ENCODE data around the gene GNG13.
"Not testable (repeated sequence)": the region's sequence is repeated elsewhere in the genome, so short reads cannot be mapped to it uniquely, and the experiment has no call there.

GNG13 gene, protein sequence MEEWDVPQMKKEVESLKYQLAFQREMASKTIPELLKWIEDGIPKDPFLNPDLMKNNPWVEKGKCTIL

DNA sequence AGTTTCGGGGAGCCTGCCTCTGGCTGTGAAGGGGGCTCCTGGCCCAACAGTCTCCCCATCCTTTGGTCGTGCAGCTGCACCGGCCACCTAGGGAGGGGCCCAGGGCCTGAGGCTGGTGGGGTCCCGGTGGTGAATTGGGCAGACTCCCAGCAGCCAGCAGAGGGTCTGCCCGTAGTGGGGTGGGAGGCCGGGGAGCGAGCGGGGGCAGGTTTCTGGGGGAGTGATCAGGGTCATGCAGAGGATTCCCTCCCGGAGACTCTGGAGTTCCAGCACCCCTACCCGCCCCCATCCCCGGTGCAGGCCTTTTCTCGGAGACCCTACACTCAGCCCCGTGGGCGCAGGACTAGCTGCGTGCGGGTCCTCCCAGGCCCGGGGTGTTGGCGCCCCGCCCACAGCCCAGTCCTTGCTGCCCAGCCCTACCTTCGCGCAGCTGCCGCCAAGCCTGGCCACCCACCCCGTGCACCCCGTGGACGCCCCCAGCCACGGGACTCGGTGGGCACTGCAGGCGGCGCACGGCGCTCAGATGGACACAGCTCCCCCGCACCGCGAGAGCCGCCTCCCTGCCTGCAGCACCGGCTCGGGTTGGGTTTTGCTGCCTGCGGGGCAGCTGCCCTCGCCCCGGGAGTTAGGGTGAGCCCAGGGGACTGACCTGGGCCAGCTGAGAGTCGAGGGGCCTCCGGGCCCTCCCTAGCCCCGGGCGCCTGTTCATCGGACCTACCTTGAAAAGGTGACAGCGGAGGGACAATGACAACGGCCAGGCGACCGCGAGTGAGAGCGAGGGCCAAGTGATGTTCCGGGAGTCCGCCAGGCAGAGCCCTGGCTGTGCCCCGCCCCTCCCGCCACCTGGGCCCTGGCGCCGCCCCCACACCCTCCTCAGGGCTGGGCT lies at the start of gene GNG13:
Gene GNG13, minus strand, starts transcription at position 787 of the 886 bp plus-strand sequence. CDS start 1,657 bp downstream, outside the sequence.
- peak; percentile 48 for DNase-seq

DNA sequence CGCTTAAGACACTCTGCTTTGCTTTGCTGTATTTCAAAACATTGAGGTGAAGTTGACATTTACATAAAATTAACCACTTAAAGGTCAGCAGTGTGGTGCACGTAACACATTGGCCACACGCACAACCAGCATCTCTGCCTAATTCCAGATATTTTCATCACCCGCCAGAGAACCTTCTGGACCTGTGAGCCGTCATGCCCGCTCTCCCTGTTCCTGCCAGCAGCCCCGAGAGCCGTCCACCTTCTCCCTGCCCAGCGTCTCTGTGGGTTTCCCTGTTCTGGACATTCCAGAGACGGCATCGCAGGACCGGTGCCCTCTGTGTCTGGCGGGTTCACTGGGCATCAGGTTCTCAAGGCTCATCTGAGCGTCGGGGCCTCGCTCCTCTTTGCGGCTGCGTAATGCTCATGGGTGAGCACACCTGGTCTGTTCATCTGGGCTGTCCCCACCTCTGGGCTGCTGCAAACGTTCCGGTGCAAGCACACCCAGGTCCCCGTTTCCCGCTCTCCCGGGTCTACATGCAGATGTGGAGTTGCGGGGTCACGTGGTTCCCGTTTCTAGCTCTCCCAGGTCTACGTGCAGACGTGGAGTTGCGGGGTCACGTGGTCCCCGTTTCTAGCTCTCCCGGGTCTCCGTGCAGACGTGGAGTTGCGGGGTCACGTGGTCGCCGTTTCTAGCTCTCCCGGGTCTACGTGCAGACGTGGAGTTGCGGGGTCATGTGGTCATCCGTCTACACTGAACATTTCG lies 48.1 kb upstream of the GNG13 start:
- DNase-seq: no peak

DNA sequence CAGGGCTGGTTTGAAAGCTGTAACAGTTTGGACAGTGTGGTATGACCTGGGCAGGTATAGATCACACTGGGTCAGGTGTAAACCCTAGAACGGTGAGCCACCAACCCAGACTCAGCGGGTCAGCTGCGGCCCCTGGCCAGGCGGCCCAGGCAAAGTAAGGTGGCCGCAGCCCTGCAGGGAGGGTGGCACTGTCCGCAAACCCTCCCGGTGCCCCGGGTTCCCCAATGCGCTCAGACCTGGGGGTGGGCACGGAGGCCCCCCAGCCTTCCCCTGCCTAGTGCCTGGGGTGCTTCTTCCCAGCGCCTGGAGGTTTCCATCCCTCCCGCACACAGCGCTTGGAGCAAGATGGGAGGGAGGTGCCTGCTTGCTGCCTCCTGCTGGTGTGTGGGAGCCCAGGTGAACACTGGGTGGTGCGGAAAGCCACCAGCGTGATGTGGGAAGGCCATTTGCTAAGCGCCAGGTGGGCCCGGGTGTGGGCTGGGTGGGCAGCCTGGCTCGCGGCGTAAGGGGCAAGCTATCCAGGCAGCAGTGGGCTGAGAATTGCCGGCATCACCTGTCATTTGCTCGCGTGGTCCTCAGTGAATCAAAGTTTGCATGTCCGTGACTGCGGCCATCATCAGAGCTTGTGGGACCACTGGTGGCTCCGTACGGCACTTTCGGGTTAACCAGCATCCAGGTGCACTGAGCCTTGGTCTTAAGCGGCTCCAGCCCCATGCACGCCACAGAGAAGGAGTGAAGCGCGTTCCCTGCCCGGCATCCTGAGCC lies 47.3 kb upstream of the GNG13 start:
- DNase-seq: no peak

DNA sequence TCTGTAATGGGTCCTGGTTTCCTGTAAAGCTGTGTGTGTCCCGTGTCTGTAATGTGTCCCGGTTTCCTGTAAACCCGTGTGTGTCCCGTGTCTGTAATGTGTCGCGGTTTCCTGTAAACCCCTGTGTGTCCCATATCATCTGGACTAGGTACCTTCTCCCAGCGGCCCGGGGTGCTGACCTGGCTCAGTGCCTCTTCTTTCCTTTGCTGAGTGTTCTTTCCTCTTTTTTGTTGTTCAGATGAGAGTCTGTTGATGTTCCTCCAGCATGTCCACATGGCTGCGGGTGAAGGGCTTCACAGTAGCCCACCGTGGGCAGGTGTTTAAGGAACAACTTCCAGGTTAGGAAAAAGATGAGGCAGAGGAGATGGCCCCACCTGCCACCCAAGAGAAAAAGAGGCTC lies 46.6 kb upstream of the GNG13 start:
- DNase-seq: no peak

DNA sequence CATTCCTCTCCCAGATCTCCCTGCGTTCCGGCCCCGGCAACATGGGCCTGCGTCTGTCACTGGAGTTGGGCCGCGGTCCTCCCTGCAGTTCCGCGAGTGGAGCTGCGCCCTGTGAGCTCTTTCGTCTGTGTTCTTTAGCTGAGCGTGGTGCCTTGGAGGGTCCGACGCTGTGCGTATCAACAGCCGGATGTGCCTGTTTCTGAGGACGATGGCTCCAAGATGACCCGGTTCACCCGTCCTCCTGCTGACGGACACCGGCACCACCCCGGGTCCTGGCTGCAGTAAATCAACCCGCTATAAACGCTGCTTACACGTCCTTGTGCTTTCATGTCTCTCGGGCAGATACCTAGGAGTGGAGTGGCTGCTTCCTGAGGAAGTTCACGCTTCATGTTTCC lies 44.8 kb upstream of the GNG13 start:
- no peak for DNase-seq

DNA sequence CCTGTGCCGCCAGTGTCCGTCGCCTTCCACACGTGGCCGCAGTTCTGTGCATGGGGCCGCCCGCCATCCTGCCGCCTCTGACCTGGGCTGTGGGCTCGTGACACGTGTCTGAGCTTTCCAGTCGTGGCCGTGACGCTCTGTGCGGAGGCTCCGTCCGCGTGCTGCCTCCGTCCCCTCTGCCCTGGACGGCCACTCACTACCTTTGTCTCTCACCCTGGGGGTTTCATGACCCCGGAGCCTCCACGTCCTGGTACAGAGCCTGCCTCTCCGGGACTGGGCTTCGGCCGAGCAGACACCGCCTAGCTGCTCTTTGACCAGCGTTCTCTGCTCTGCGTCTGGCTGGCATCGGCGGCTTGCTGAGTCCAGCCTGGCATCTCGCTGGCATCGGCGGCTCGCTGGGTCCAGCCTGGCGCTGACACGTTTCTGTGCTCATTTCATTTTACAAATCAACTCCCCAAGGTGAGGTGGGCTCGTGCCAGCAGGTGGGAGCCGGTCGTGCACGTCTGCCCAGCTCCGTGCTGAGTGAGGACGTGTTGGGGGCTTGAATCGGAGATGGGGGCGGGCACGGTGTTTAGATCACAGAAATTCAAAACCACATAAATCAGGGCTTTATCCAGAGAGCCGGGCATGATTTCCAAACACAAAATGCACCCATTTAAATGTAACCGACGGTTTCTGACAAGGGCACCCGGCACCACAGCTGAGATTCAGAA lies 44.3 kb upstream of the GNG13 start:
- no peak for DNase-seq

DNA sequence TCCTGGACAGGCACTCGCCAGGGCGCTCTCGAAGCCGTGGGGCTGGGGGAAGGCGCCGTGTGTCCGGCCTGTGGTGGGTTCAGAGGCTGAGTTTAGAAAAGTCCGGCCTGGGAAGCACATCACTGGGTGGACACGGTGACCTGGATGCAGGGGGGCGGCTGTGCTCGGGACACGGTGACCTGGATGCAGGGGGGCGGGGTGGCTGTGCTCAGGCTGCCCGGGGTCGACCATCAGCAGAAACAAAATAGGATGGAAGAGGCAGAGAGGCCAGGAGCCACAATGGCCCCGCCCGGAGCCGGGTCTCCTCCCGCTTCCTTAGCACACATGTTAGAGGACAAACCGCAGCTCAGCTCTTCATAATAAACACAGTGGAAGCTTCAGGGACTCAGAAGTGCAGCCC lies 43.2 kb upstream of the GNG13 start:
- DNase-seq: no peak

DNA sequence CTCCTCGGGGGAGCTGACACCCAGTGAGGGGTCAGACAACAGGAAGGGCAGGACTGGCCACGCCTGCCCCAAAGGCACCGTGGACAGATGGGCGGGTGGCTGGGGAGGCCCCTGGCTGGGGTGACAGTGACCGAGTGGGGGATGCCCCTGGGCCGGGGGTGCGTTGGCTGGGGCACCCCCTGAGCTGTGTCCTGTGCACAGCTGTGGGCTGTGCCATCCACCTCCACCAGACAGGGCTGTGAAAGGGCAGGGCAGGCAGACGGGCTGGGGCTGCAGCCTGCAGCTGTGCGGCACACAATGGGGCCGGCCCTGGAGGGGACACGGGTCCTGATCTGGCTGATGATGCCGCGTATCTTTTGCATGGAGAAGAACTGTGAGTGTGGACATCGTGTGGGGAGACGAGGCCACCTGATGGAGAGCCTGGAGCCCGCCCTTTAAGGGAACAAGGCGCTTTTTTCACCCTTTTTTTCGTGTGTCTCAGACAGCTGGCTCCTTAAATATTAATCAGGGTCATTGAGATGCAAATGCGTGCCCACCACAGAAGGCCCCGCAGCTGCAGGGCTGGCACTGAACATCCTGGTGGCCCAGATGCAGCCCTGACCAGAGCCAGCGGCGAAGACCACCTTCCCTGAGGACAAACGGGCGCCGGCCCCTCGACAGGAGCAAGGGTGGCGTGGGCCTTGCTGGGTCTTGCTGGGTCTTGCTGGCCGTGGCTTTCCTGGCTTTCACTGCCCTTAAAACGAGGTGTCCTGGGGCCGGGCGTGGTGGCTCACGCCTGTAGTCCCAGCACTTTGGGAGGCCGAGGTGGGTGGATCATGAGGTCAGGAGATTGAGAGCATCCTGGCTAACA lies 42.4 kb upstream of the GNG13 start:
- no peak for DNase-seq

DNA sequence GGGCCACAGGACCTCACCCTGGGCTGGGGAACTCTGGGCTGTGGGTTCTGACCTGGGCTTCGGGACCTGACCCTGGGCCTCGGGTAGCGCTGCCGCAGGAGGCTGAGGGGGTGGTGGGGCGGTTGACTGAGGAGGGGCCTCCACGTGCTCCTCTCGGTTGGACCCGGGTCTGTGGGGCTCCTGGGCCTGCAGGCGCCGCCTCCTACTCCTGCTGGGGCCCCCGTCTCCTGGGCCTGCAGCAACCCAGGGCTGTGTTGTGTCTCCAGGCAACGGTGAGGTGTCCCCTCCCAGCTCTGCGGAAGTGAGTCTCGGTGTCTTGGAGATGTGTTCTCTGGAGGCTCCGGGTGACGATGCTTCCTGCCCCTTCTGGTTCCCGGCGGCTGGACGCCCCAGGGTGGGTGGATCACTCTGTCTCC lies 41.5 kb upstream of the GNG13 start:
- DNase-seq: peak; percentile 34

DNA sequence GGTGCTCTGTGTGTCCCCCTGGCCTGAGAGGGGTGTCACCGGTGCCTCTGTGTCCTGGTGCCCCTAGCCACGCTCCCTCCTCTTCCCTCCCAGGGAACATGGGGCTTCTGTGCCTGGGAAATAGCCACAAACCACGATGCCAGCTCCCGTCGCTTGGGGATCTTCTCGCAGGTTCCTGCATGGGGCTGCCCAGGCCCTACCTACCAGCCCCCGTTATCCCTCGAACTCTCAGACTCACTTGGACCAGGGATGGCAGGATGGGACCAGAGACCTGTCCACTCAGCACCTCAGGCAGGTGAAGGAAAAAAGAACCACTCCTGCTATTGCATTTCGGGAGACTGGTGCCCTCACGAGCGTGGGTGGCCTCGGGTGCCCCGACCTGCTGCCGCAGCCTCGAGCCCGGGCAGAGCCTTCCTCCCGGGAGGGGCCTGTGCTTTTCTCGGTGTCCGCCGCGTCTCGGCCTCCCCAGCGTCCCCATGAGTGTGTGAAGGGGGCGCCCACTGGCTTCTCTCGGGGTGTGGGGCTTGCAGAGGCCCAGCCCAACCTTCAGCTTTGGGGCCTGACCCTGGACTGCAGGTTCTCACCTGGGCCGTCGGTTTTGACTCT lies 41.0 kb upstream of the GNG13 start:
- DNase-seq: no peak

DNA sequence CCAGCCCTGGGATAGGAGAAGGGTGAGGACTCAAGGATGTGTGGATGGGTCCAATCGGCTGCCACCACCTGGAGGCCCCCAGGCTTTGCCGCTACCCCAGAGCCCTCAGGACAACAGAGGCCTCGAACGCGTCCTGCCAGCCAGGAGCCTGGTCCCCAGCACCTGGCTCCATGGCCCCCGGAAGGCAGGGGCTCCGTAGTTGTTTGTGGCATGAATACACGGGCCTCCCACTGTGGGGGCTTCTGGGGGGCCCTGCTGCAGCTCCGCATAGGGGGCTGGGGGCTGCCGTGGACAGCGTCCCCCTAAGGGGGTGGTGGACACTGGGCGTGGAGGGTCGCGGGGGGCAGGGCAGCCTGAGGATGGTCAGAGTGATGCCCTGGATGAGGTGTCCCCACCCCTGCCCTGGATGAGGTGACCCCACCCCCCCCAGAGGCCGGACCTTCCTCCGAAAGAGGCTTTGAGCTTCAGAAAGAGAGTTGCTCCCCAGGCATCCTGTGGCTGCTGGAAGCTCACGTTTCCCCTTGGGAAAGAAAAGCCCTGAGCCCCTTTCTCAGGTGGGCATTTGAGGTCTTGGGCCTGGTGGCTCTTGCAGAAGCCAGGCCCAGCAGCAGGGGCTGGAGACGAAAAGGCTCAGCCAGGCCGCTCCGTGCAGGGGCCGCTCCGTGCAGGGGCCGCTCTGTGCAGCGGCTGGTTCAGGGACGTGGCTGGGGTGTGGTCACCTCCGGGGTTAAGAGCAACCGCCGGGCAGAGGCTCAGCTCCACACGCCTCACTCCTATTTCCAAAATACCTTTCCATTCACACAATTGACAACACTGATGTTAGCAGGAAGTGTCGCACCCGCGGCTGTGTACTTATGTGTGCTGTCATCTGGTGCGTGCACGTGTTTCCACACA lies 40.3 kb upstream of the GNG13 start:
- DNase-seq: no peak

DNA sequence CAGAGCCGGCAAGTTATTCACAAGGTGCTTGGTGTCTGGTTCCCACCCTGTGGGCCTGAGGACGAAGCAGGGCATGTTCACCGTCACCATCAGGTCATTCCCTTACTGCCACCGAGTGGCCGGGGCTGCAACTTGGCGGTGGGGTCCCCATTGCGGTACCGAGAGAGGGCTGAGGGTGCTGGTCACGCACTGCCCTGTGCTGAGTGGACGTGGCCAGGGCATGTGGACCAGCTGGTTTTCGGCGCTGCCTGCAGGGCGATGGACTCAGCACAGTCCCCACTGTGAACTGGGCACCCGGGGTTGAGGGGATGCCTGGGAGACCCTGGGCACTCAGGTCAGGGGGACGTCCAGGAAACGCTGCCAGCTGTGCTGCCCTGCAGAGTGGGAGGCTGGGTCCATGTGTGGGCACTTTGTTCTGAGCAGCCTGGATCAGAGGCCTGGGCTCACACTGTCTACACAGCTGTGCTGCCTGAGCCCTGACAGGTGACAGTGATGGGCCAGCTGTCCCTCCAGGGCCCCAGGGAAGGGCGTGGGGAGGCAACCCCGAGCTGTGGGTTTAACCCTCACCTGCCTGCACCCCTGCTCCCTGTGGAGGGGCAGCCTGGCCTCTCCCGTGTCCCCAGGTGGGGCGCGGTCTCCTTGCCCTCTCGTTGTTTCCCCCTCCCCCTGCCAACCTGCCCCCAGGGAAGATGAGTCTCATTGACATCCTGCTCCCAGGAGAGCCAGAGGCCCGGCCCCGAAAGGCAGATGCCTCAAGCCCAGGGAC lies 39.3 kb upstream of the GNG13 start:
- no peak for DNase-seq

DNA sequence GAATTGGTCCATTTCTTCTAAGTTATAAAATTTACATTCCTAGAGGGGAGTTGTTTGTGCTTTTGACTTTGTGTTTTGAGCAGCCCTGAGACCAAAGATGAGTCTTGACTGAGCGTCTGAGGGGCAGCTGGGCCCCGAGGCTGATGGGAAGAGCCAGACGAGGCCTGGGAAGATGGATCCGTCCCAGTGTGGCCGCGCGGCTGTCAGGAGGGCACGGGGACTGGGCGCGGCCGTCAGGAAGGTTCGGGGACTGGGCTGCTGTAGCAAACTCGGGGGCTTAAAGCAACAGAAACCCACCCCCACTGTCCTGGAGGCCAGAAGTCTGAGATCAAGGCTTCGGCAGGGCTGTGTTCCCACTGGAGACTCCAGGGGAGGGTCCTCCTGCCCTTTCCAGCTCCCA lies 38.2 kb upstream of the GNG13 start:
- DNase-seq: no peak

DNA sequence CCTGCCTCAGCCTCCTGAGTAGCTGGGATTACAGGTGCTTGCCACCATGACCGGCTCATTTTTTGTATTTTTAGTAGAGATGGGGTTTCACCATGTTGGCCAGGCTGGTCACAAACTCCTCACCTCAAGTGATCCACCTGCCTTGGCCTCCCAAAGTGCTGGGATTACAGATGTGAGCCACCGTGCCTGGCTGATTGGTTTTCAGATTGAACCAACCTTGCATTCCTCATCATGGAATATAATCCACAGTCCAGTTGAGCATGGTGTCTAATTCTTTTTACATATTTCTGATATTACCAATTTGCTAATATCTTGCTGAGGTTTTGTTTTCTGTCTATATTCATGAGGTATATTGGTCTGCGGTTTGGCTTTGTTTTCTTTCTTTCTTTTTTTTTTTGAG lies 36.3 kb upstream of the GNG13 start:
- not testable (repeated sequence) for DNase-seq

DNA sequence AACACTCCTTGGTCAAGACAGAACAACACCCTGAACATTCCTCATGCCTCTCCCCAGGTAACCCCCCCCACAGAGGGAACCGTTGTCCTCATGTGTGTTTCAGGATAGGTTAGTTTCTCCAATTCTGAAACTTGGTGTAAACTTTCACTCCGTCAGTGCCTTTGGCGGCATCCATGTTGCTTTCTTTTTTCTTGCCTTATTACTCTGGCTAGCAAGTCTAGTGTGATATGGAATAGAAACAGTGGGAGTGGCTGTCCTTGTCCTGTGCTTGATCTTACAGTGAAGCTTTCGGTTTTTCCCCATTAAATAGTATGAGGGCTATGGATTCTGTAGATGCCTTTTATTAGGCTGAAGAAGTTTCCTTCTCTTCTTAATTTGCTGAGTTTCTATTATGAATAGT lies 35.7 kb upstream of the GNG13 start:
- no peak for DNase-seq

DNA sequence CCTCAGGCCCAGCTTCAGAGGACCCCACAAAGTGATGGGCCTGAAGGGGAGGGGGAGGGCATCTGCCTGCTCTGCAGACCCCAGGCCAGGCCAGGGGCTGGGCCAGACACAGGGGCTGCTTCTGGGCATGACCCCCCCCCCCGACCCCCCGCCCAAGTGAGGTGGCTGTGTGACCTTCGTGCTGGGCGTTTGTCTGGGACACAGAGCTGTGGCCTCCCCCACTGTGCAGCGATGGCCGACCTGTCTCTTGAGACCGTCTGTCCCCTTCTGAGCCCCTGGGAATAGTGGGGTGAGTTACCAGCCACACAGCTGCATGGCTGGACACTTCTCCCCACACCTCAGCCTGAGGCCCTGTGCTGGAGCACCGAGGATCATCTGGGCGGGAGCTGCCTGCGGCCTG lies 34.8 kb upstream of the GNG13 start:
- no peak for DNase-seq

DNA sequence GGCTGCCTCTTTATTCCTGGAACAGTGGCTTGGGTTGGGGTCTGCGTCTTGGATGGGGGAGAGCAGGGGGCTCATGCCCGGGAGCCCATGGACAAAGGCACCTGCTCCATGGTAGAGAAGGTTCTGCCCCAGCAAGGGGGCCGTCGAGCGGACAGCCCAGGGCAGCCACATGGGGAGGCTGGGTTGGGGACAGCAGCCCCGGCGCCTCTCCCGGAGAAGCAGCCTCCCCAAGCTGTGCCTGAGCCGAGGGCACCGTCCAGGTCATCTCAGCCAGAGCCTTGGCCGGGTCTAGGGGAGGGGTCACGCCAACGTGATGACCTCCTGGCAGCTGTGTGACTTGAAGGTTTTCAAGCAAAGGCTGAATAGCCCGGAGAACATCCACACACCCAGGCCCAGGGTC lies 32.9 kb upstream of the GNG13 start:
- no peak for DNase-seq

DNA sequence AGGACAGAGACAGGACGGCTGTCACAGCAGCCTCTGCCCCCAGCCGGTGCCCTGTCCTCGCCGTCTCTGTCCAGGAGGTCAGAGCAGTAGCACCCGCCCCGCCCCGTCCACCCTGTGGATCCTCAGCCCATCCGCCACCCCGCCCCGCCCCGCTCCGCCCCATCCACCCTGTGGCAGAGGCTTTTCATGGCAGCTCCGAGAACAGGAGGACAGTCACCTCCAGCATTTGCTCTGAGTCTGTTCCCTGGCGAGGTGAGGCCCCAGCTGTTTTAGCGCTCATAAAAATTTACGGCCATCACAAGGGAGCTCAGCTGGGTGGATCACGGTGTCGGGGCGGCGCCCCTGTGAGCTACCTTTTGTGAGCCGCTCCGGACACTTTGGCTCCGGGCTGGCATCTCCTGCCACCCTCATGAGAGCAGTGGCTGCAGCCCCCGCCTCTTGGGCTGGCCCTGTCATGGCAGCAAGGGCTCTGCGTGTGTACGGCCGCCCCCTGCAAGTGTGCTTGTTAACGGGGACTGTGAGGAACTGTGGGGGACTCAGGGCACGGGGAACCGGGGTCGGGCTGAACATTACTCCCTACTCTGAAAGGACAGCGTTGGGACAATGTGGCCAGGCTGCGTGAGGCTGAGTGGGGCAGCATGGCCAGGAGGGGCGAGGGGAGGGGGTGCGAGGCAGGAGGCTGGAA lies 32.3 kb upstream of the GNG13 start:
- DNase-seq: no peak

All from NCI-H146 (cell line).